HL-60/S4 treated with retinoic acid at 250 ng/mL for 4 days and 3 days (cell line): ENCODE results near the gene RNF225.
"Not testable (repeated sequence)": the region's sequence is repeated elsewhere in the genome, so short reads cannot be mapped to it uniquely, and the experiment has no call there.

Experiments used
- in situ Hi-C: fragments of 300-500 bp; cut with MboI; formaldehyde crosslinking; loops from 2 replicates; pipeline ENCODE4 v1.7.0; 2022; ENCODE audit warnings: low sequenced_read_pairs

The RNF225 gene

GRCh38 chr19:58361900-58362271 lies 33.6 kb upstream of the RNF225 start:
- in situ Hi-C loops, result no loop called here

GRCh38 chr19:58362272-58362994 lies 33.0 kb upstream of the RNF225 start, which contains the start of gene ZNF497:
Gene ZNF497, minus strand, starts transcription at chr19:58362751. Its CDS starts 5,116 bp downstream, at chr19:58357635.
- in situ Hi-C loops, result no loop called here

GRCh38 chr19:58364146-58364545 lies 31.3 kb upstream of the RNF225 start:
- in situ Hi-C loops, result no loop called here

- in situ Hi-C loops, result no loop called here
Measured at GRCh38 chr19:58366585-58367430, 28.6 kb upstream of the RNF225 start.

GRCh38 chr19:58367698-58368454 lies 27.6 kb upstream of the RNF225 start:
- in situ Hi-C loops, result no loop called here

GRCh38 chr19:58368561-58369360 lies 26.7 kb upstream of the RNF225 start:
- in situ Hi-C loops, result no loop called here

GRCh38 chr19:58372311-58373133 lies 22.9 kb upstream of the RNF225 start:
- in situ Hi-C loops, result no loop called here

- in situ Hi-C loops, result no loop called here
Measured at GRCh38 chr19:58374200-58374599, 21.3 kb upstream of the RNF225 start.

GRCh38 chr19:58376724-58377123 lies 18.7 kb upstream of the RNF225 start:
- in situ Hi-C loops, result not testable (repeated sequence)

GRCh38 chr19:58379246-58379645 lies 16.2 kb upstream of the RNF225 start:
- in situ Hi-C loops, result no loop called here

- in situ Hi-C loops, result no loop called here
Measured at GRCh38 chr19:58380037-58380661, 15.3 kb upstream of the RNF225 start.

- in situ Hi-C loops, result no loop called here
Measured at GRCh38 chr19:58380662-58381459, 14.6 kb upstream of the RNF225 start, which contains the start of gene ZNF837. Gene ZNF837, minus strand, starts transcription at chr19:58381030. Its CDS starts 11,698 bp downstream, at chr19:58369332.

GRCh38 chr19:58381460-58382212 lies 13.8 kb upstream of the RNF225 start:
- in situ Hi-C loops, result no loop called here

- in situ Hi-C loops, result no loop called here
Measured at GRCh38 chr19:58382997-58383603, 12.4 kb upstream of the RNF225 start.

- in situ Hi-C loops, result no loop called here
Measured at GRCh38 chr19:58385313-58385890, 10.1 kb upstream of the RNF225 start.

GRCh38 chr19:58385891-58386575 lies 9.4 kb upstream of the RNF225 start:
- in situ Hi-C loops, result no loop called here
